DND-41 (cell line): Measurements from ENCODE around the gene SEC24A.

Experiments used
- ATAC-seq: fragments of 200-7000 bp; cut with Tn5 transposase; 3 replicates; pipeline ENCODE4 v1.9.1; 2021; ENCODE audit warnings: low read depth; ENCODE audit not compliant: insufficient read depth
- DNase-seq: peaks from one replicate; pipeline ENCODE4 v3.0.0-alpha.2; 2020
- H2AFZ ChIP-seq: 2 replicates; pipeline ENCODE4 v1.6.0; 2012; ENCODE audit warnings: low read depth, low read length
- H3K27ac ChIP-seq: 2 replicates; pipeline ENCODE4 v1.5.1; 2012; ENCODE audit warnings: low read length, inconsistent platforms
- H3K27me3 ChIP-seq: fragments of 200-600 bp; sonication (generic); 2 replicates; pipeline ENCODE4 v1.6.0; 2012; ENCODE audit warnings: low read length, mild to moderate bottlenecking, inconsistent platforms; ENCODE audit not compliant: insufficient read depth, poor library complexity
- H3K36me3 ChIP-seq: 2 replicates; pipeline ENCODE4 v1.5.1; 2012; ENCODE audit warnings: low read length, inconsistent platforms; ENCODE audit not compliant: insufficient read depth
- H3K4me1 ChIP-seq: 2 replicates; pipeline ENCODE4 v1.5.1; 2012; ENCODE audit warnings: mild to moderate bottlenecking, low read length; ENCODE audit not compliant: insufficient read depth
- H3K4me2 ChIP-seq: 2 replicates; pipeline ENCODE4 v1.6.0; 2012; ENCODE audit warnings: mild to moderate bottlenecking, moderate library complexity, low read length, inconsistent platforms; ENCODE audit not compliant: insufficient read depth
- H3K4me3 ChIP-seq, 2 experiments: fragments of 200-600 bp in 1 of 2; shearing (Covaris generic) in 1 of 2; 2 replicates each; pipeline ENCODE4 v1.5.1; 2012 to 2016; ENCODE audit warnings: inconsistent platforms in 2 of 2, low read length in 2 of 2, mild to moderate bottlenecking in 2 of 2, low read depth in 1 of 2, moderate library complexity in 1 of 2
- H3K79me2 ChIP-seq: 2 replicates; pipeline ENCODE4 v1.6.0; 2012; ENCODE audit warnings: low read length, inconsistent platforms; ENCODE audit not compliant: insufficient read depth
- H3K9ac ChIP-seq: 2 replicates; pipeline ENCODE4 v1.6.0; 2012; ENCODE audit warnings: low read depth, mild to moderate bottlenecking, inconsistent platforms, low read length, moderate library complexity
- H3K9me3 ChIP-seq: 2 replicates; pipeline ENCODE4 v1.5.1; 2012; ENCODE audit warnings: low read length, moderate library complexity, mild to moderate bottlenecking, inconsistent platforms; ENCODE audit not compliant: insufficient read depth, severe bottlenecking
- H4K20me1 ChIP-seq: 2 replicates; pipeline ENCODE4 v1.6.0; 2012; ENCODE audit warnings: low read length; ENCODE audit not compliant: insufficient read depth
- EZH2 ChIP-seq: IDR thresholded peaks from 3 replicates; pipeline ENCODE4 v1.6.1; 2012; ENCODE audit warnings: borderline replicate concordance, low read depth, mild to moderate bottlenecking, moderate library complexity, low read length, inconsistent platforms; ENCODE audit not compliant: severe bottlenecking
- TF ChIP-seq, protein P1 (sequence below): IDR thresholded peaks from 2 replicates; pipeline ENCODE4 v1.5.1; 2012; ENCODE audit warnings: borderline replicate concordance, low read length, moderate library complexity, mild to moderate bottlenecking; ENCODE audit not compliant: poor library complexity, severe bottlenecking; ENCODE audit errors: extremely low read depth

SEC24A gene

DNA sequence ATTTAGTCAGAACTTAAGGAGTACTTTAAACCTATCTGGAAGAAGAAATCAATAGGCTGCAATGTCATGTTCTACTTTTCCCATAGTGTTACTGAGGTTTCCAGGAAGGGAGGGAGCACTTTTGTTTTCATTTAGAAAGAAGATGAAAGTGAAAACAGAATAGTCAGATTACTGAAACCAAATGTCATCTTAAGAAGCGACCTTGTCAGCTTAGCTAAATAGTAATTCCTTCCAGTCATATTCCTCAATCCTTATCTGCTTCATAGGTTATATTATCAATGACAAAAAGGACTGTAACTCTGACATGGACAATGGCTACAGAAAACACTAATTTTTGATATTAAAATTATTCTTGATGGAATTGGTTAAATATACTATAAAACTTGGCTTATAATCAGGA, 43.7 kb upstream of the SEC24A start:
- Histone ChIP-seq H3K79me2 (no peaks in the 10 kb centered on the region), H3K9me3 (no peaks in the 10 kb centered on the region), H4K20me1 (no peaks in the 10 kb centered on the region), H3K36me3 (peaks cover 46% of the 10 kb centered on the region), H3K27me3 (no peaks in the 10 kb centered on the region), H3K9ac (no peak overlapping the region), H3K27ac (no peak overlapping the region), H2AFZ (no peak overlapping the region), H3K4me1 (no peaks in the 10 kb centered on the region), H3K4me3 (no peak overlapping the region), H3K4me2 (no peak overlapping the region)
- no peak for ATAC-seq
- no peak for DNase-seq
- TF ChIP-seq EZH2 = no peak
- TF ChIP-seq, protein P1, sequence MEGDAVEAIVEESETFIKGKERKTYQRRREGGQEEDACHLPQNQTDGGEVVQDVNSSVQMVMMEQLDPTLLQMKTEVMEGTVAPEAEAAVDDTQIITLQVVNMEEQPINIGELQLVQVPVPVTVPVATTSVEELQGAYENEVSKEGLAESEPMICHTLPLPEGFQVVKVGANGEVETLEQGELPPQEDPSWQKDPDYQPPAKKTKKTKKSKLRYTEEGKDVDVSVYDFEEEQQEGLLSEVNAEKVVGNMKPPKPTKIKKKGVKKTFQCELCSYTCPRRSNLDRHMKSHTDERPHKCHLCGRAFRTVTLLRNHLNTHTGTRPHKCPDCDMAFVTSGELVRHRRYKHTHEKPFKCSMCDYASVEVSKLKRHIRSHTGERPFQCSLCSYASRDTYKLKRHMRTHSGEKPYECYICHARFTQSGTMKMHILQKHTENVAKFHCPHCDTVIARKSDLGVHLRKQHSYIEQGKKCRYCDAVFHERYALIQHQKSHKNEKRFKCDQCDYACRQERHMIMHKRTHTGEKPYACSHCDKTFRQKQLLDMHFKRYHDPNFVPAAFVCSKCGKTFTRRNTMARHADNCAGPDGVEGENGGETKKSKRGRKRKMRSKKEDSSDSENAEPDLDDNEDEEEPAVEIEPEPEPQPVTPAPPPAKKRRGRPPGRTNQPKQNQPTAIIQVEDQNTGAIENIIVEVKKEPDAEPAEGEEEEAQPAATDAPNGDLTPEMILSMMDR = no peak

DNA sequence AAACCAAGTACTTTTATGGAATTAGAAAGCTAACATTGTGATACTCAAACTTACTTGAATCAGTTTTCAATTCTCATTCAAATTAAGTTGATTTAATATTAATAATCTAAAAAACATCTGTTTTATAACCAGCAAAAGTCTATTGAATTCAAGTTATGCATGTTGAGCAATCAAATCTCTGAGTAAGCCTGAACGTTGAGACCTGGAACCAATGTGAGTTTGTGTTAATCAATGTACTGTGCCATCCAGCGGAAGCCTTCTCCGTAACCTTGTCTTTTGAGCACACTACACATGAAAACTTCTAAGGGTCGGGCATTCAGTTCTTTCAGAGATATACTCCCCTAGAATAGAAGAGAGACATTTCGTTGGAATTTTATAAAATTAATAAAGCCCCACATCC, 41.9 kb upstream of the SEC24A start:
- Histone ChIP-seq H2AFZ (no peak overlapping the region), H3K27ac (no peak overlapping the region), H3K36me3 (peaks cover 56% of the 10 kb centered on the region), H3K27me3 (no peaks in the 10 kb centered on the region), H4K20me1 (no peaks in the 10 kb centered on the region), H3K4me2 (no peak overlapping the region), H3K4me1 (no peaks in the 10 kb centered on the region), H3K9me3 (no peaks in the 10 kb centered on the region), H3K79me2 (no peaks in the 10 kb centered on the region), H3K9ac (no peak overlapping the region), H3K4me3 (no peak overlapping the region)
- no peak for TF ChIP-seq EZH2
- TF ChIP-seq, protein P1 = no peak
- DNase-seq (no peak), ATAC-seq (no peak)

DNA sequence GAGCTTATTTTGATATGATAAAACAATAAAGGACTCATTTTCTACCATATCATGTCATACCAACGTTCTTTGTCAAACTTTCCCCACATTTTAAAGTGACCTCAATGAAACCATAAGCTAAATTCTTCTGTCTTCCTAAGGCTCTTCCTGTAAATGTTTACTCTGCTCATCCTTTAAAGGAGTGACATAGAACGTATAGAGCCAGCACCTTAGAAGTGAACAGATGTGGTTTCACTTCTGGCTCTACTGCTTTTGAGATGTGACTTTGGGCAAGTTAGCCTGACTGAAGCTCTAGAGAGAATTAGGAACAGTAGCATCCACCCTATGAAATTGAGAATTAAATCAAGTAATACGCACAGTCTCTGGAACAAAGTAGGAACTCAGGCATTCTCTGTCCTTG, 40.0 kb upstream of the SEC24A start:
- Histone ChIP-seq H3K9me3 (no peaks in the 10 kb centered on the region), H3K27ac (no peak overlapping the region), H3K4me2 (no peak overlapping the region), H3K4me3 (no peak overlapping the region), H4K20me1 (no peaks in the 10 kb centered on the region), H3K9ac (no peak overlapping the region), H2AFZ (no peak overlapping the region), H3K36me3 (peaks cover 65% of the 10 kb centered on the region), H3K27me3 (no peaks in the 10 kb centered on the region), H3K79me2 (no peaks in the 10 kb centered on the region), H3K4me1 (no peaks in the 10 kb centered on the region)
- ATAC-seq (no peak), DNase-seq (no peak)
- TF ChIP-seq, protein P1 = no peak
- no peak for TF ChIP-seq EZH2

DNA sequence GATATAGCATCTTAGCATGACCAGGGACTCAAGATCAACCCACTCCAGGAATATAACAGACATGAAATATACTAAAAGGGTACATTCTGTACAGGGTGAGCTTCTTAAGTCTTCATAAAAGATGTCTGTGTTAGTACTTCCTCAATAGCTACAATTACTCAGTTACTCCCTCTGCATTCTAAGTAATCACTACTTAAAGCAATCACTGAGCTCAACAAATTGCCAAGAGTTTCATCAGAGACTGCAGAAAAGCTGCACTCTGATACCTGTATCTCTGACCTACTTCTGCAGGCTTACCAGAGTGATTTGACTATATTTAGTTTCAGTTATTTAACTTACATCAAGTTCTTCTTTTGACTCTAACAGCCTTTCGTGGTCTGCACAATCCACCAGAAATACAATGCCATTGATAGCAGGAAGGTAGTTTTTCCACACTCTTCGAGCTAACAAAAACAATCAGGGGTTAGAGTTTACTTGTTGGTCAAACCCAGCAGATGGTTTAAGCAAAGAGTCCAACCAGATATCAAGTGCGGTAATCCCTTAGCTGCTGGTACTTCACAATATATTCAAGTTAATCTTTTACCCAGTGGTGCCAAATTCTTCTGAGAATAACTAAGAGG, 39.2 kb upstream of the SEC24A start:
- Histone ChIP-seq H3K4me3 (no peak overlapping the region), H3K27ac (no peak overlapping the region), H3K36me3 (peaks cover 67% of the 10 kb centered on the region), H3K9ac (no peak overlapping the region), H4K20me1 (no peaks in the 10 kb centered on the region), H3K79me2 (no peaks in the 10 kb centered on the region), H3K4me1 (no peaks in the 10 kb centered on the region), H2AFZ (no peak overlapping the region), H3K9me3 (no peaks in the 10 kb centered on the region), H3K4me2 (no peak overlapping the region), H3K27me3 (no peaks in the 10 kb centered on the region)
- ATAC-seq = no peak
- DNase-seq = no peak
- no peak for TF ChIP-seq EZH2
- TF ChIP-seq, protein P1 = no peak
